LHCN-M2 (cell line): Measurements from ENCODE around the gene ACOX3. TPM values are rescaled to one million over a fixed set of nuclear protein-coding genes. Genes with fewer than 3 reads are reported as not detected.

Experiments used
- DNase-seq: peaks from one replicate; pipeline ENCODE4 v3.0.0-alpha.2; 2012; ENCODE audit warnings: low read depth
- total RNA-seq: library from RNA; depleted of rRNA; stranded (reverse); fragments of >200 nt; gene quantifications from 2 replicates; pipeline ENCODE4 v1.2.3, GENCODE V29; 2014; rRNA removed

Gene ACOX3
- total RNA-seq, 1 experiment from 2014 or later = 27.3 TPM

GRCh38 chr4:8322794-8323704 is 117.5 kb downstream of the ACOX3 start:
- no peak for DNase-seq

- DNase-seq = no peak
These were observed 118.8 kb downstream of the ACOX3 start for GRCh38 chr4:8321771-8322170.

- no peak for DNase-seq
These were observed 119.3 kb downstream of the ACOX3 start for GRCh38 chr4:8321220-8321619.

- DNase-seq = no peak
These were observed 120.2 kb downstream of the ACOX3 start for GRCh38 chr4:8320386-8320750.

GRCh38 chr4:8319731-8320385 is 120.7 kb downstream of the ACOX3 start:
- no peak for DNase-seq

- DNase-seq = no peak
These were observed 121.5 kb downstream of the ACOX3 start for GRCh38 chr4:8319061-8319460.

GRCh38 chr4:8318509-8318908 is 122.0 kb downstream of the ACOX3 start:
- no peak for DNase-seq

GRCh38 chr4:8317474-8317873 is 123.0 kb downstream of the ACOX3 start:
- no peak for DNase-seq

GRCh38 chr4:8316911-8317351 is 123.6 kb downstream of the ACOX3 start:
- no peak for DNase-seq

Other genes starting within 250 kb of the ACOX3 start
- 5.0 and 6.5 TPM in 2 replicates for gene SH3TC1, start 241.4 kb downstream of the ACOX3 start, total RNA-seq
- 69.6 and 116 TPM in 2 replicates for gene HTRA3, start 171.0 kb downstream of the ACOX3 start, total RNA-seq
- gene TRMT44, start 54 bp upstream of the ACOX3 start, total RNA-seq = 12.6 and 14.9 TPM in 2 replicates
- 0.06 TPM in 1 of 2 replicates, not detected in the other for gene GPR78, start 139.7 kb upstream of the ACOX3 start, total RNA-seq
- 2.8 and 4.1 TPM in 2 replicates for gene CPZ, start 152.0 kb upstream of the ACOX3 start, total RNA-seq